Measurements from ENCODE around the gene RNU6-1. TPM values are rescaled to one million over a fixed set of nuclear protein-coding genes. Genes with fewer than 3 reads are reported as not detected.

Gene RNU6-1
- total RNA-seq, 4 donors from 2014 or later, result not detected

- H3K27ac ChIP-seq, result no peak overlapping the region
- no peak for ATAC-seq
- TF ChIP-seq POLR2A (IDR thresholded peaks at IDR 0.05) (no peak), CTCF (IDR thresholded peaks at IDR 0.05) (no peak), EP300 (IDR thresholded peaks at IDR 0.05) (no peak), POLR2AphosphoS5 (IDR thresholded peaks at IDR 0.05) (no peak)
- peaks cover 97% of the 10 kb centered on the region for H3K27me3 ChIP-seq
- no peak overlapping the region for H3K4me3 ChIP-seq
- H3K4me1 ChIP-seq, result peaks cover 0 to 49% (median 5%) of the 10 kb centered on the region in 3 donors
- peaks cover 0 to 15% of the 10 kb centered on the region in 2 donors for H3K36me3 ChIP-seq
- H3K9me3 ChIP-seq, result peaks cover 0 to 25% (median 0%) of the 10 kb centered on the region in 3 donors
- 0% methylated on average over 2 of the region's 19 CpGs; no CpG with 5 or more reads in 1 of the 2 donors for WGBS, 2 donors (ENCODE audit: low coverage in 1 of 2)
These were observed 20.2 kb downstream of the RNU6-1 start for GRCh38 chr15:67819636-67820035.

GRCh38 chr15:67818464-67818863 lies 21.4 kb downstream of the RNU6-1 start:
- H3K27ac ChIP-seq, result no peak overlapping the region
- 70 to 100% methylated on average over 2 of the region's 3 CpGs for WGBS, 2 donors (ENCODE audit: low coverage in 1 of 2)

GRCh38 chr15:67816668-67817067 lies 23.2 kb downstream of the RNU6-1 start:
- peaks cover 0 to 21% (median 0%) of the 10 kb centered on the region in 3 donors for H3K4me1 ChIP-seq
- H3K4me3 ChIP-seq, result no peak overlapping the region
- WGBS, 2 donors (ENCODE audit: low coverage in 1 of 2), result 89 to 97% methylated on average over 3 of the region's 3 CpGs
- ATAC-seq, result no peak
- H3K36me3 ChIP-seq, result peaks cover 0 to 16% of the 10 kb centered on the region in 2 donors
- no peak overlapping the region for H3K27ac ChIP-seq
- peaks cover 0 to 26% (median 0%) of the 10 kb centered on the region in 3 donors for H3K9me3 ChIP-seq
- TF ChIP-seq POLR2A (IDR thresholded peaks at IDR 0.05), result no peak
- no peak for TF ChIP-seq POLR2AphosphoS5 (IDR thresholded peaks at IDR 0.05)
- TF ChIP-seq EP300 (IDR thresholded peaks at IDR 0.05), result no peak
- TF ChIP-seq CTCF (IDR thresholded peaks at IDR 0.05), result no peak
- H3K27me3 ChIP-seq, result peaks cover 67% of the 10 kb centered on the region

More at GRCh38 chr15:67818464-67818863, 21.4 kb downstream of the RNU6-1 start:
- Histone ChIP-seq H3K36me3 (peaks cover 0 to 16% of the 10 kb centered on the region in 2 donors), H3K4me3 (no peak overlapping the region), H3K27me3 (peaks cover 85% of the 10 kb centered on the region), H3K4me1 (peaks cover 0 to 39% (median 3%) of the 10 kb centered on the region in 3 donors), H3K9me3 (peaks cover 0 to 26% (median 0%) of the 10 kb centered on the region in 3 donors)
- no peak for TF ChIP-seq CTCF (IDR thresholded peaks at IDR 0.05)
- TF ChIP-seq EP300 (IDR thresholded peaks at IDR 0.05), result no peak
- TF ChIP-seq POLR2A (IDR thresholded peaks at IDR 0.05), result no peak
- TF ChIP-seq POLR2AphosphoS5 (IDR thresholded peaks at IDR 0.05), result no peak
- no peak for ATAC-seq

- 20 to 86% methylated on average over 1 to 3 of the region's 5 CpGs for WGBS, 2 donors (ENCODE audit: low coverage in 1 of 2)
- Histone ChIP-seq H3K4me3 (no peak overlapping the region), H3K27ac (no peak overlapping the region), H3K9me3 (peaks cover 0 to 26% (median 0%) of the 10 kb centered on the region in 3 donors), H3K4me1 (peaks cover 0 to 6% (median 0%) of the 10 kb centered on the region in 3 donors), H3K36me3 (peaks cover 0 to 16% of the 10 kb centered on the region in 2 donors), H3K27me3 (peaks cover 60% of the 10 kb centered on the region)
- no peak for ATAC-seq
- TF ChIP-seq POLR2A (IDR thresholded peaks at IDR 0.05) (no peak), POLR2AphosphoS5 (IDR thresholded peaks at IDR 0.05) (no peak), CTCF (IDR thresholded peaks at IDR 0.05) (no peak), EP300 (IDR thresholded peaks at IDR 0.05) (no peak)
These were observed 24.7 kb downstream of the RNU6-1 start for GRCh38 chr15:67815036-67815592.

- no peak for ATAC-seq
- Histone ChIP-seq H3K36me3 (peaks cover 0 to 34% of the 10 kb centered on the region in 2 donors), H3K9me3 (peaks cover 0 to 26% (median 0%) of the 10 kb centered on the region in 3 donors), H3K4me3 (no peak overlapping the region), H3K27me3 (peaks cover 40% of the 10 kb centered on the region), H3K27ac (no peak overlapping the region), H3K4me1 (no peaks in the 10 kb centered on the region)
- TF ChIP-seq POLR2A (IDR thresholded peaks at IDR 0.05), result no peak
- no peak for TF ChIP-seq CTCF (IDR thresholded peaks at IDR 0.05)
- TF ChIP-seq EP300 (IDR thresholded peaks at IDR 0.05), result no peak
- TF ChIP-seq POLR2AphosphoS5 (IDR thresholded peaks at IDR 0.05), result no peak
- 80% methylated on average over 1 to 2 of the region's 3 CpGs for whole genome bisulfite sequencing, 2 donors (ENCODE audit: low coverage in 1 of 2)
These were observed 26.7 kb downstream of the RNU6-1 start for GRCh38 chr15:67813104-67813634.

All from gastroesophageal sphincter (tissue), 4 donors.